Liver (tissue), 9 donors: Measurements from ENCODE around the gene NRG3. TPM values are rescaled to one million over a fixed set of nuclear protein-coding genes. Genes with fewer than 3 reads are reported as not detected.

Experiments
- DNase-seq: peaks from one replicate; pipeline ENCODE4 v3.0.0-alpha.2; 2017; ENCODE audit warnings: low spot score
- H3K27ac ChIP-seq, 2 donors: one replicate each; pipeline ENCODE4 v1.7.0; 2013; ENCODE audit warnings: inconsistent platforms in 2 of 2, low read length in 2 of 2, control low read depth in 1 of 2, low read depth in 1 of 2, mild to moderate bottlenecking in 1 of 2
- H3K27me3 ChIP-seq, 4 donors: one replicate each; pipeline versions ENCODE4 v1.6.1 to v1.7.0; 2013; ENCODE audit warnings: low read length in 3 of 4, inconsistent platforms in 1 of 4, mild to moderate bottlenecking in 1 of 4, moderate library complexity in 1 of 4; ENCODE audit not compliant: control insufficient read depth in 4 of 4, insufficient read depth in 4 of 4
- H3K36me3 ChIP-seq, 4 donors: one replicate each; pipeline versions ENCODE4 v1.6.1 to v1.7.0; 2013; ENCODE audit warnings: low read length in 3 of 4, mild to moderate bottlenecking in 3 of 4, low read depth in 1 of 4, moderate library complexity in 1 of 4; ENCODE audit not compliant: control insufficient read depth in 4 of 4, insufficient read depth in 3 of 4
- H3K4me1 ChIP-seq, 4 donors: one replicate each; pipeline versions ENCODE4 v1.6.1 to v1.7.0; 2013; ENCODE audit warnings: low read length in 3 of 4, mild to moderate bottlenecking in 3 of 4, moderate library complexity in 1 of 4; ENCODE audit not compliant: control insufficient read depth in 4 of 4, insufficient read depth in 4 of 4
- H3K4me3 ChIP-seq, 3 donors: one replicate each; pipeline versions ENCODE4 v1.6.1 to v1.7.0; 2013; ENCODE audit warnings: low read length in 3 of 3, control low read depth in 1 of 3, low read depth in 1 of 3, mild to moderate bottlenecking in 1 of 3
- H3K9ac ChIP-seq, 2 donors: one replicate each; pipeline ENCODE4 v1.7.0; 2013; ENCODE audit warnings: low read length in 2 of 2, mild to moderate bottlenecking in 2 of 2, moderate library complexity in 2 of 2, control low read depth in 1 of 2, low read depth in 1 of 2
- H3K9me3 ChIP-seq, 4 donors: one replicate each; pipeline versions ENCODE4 v1.6.1 to v1.7.0; 2013; ENCODE audit warnings: low read length in 3 of 4; ENCODE audit not compliant: control insufficient read depth in 4 of 4
- ATF3 ChIP-seq: IDR thresholded peaks from 2 replicates; pipeline ENCODE4 v1.6.1; 2016; ENCODE audit warnings: antibody characterized with exemption
- CTCF ChIP-seq: fragments of 150-350 bp; IDR thresholded peaks from 2 replicates; pipeline ENCODE4 v1.5.1; 2017; ENCODE audit warnings: improper control_type of control experiment, low read depth, low read length; ENCODE audit not compliant: missing input control
- EGR1 ChIP-seq, 2 donors: IDR thresholded peaks; 2 replicates each; pipeline ENCODE4 v1.6.1; 2016 to 2018; ENCODE audit warnings: antibody characterized with exemption in 2 of 2, low read depth in 2 of 2
- FOXA1 ChIP-seq: IDR thresholded peaks from 2 replicates; pipeline ENCODE4 v1.6.1; 2016; ENCODE audit warnings: antibody characterized with exemption
- FOXA2 ChIP-seq: IDR thresholded peaks from 2 replicates; pipeline ENCODE4 v1.6.1; 2016; ENCODE audit warnings: antibody characterized with exemption
- GABPA ChIP-seq, 2 donors: IDR thresholded peaks in 1 of 2; conservative IDR thresholded peaks in 1 of 2; 2 replicates each; pipeline ENCODE4 v1.6.1; 2016; ENCODE audit warnings: antibody characterized with exemption in 2 of 2, mild to moderate bottlenecking in 1 of 2, moderate library complexity in 1 of 2
- HNF4A ChIP-seq, 2 donors: conservative IDR thresholded peaks; 2 replicates each; pipeline ENCODE4 v1.6.1; 2016; ENCODE audit warnings: antibody characterized with exemption in 2 of 2, mild to moderate bottlenecking in 2 of 2
- HNF4G ChIP-seq: IDR thresholded peaks from 2 replicates; pipeline ENCODE4 v1.6.1; 2016; ENCODE audit warnings: antibody characterized with exemption
- JUND ChIP-seq, 2 donors: IDR thresholded peaks; 2 replicates each; pipeline ENCODE4 v1.6.1; 2016; ENCODE audit warnings: antibody characterized with exemption in 2 of 2
- MAX ChIP-seq: IDR thresholded peaks from 2 replicates; pipeline ENCODE4 v1.6.1; 2016; ENCODE audit warnings: antibody characterized with exemption
- NR2F2 ChIP-seq: IDR thresholded peaks from 2 replicates; pipeline ENCODE4 v1.6.1; 2016; ENCODE audit warnings: antibody characterized with exemption
- RAD21 ChIP-seq, 2 donors: IDR thresholded peaks; 2 replicates each; pipeline ENCODE4 v1.6.1; 2016; ENCODE audit warnings: antibody characterized with exemption in 2 of 2, mild to moderate bottlenecking in 2 of 2
- REST ChIP-seq: IDR thresholded peaks from 2 replicates; pipeline ENCODE4 v1.6.1; 2016; ENCODE audit warnings: antibody characterized with exemption, mild to moderate bottlenecking
- RXRA ChIP-seq, 2 donors: IDR thresholded peaks; 2 replicates each; pipeline ENCODE4 v1.6.1; 2017 to 2018; ENCODE audit warnings: antibody characterized with exemption in 2 of 2, mild to moderate bottlenecking in 1 of 2
- SP1 ChIP-seq: IDR thresholded peaks from 2 replicates; pipeline ENCODE4 v1.6.1; 2018; ENCODE audit warnings: antibody characterized with exemption, mild to moderate bottlenecking
- TAF1 ChIP-seq: conservative IDR thresholded peaks from 2 replicates; pipeline ENCODE4 v1.6.1; 2016; ENCODE audit warnings: antibody characterized with exemption, mild to moderate bottlenecking
- YY1 ChIP-seq: IDR thresholded peaks from 2 replicates; pipeline ENCODE4 v1.6.1; 2016; ENCODE audit warnings: antibody characterized with exemption, mild to moderate bottlenecking
- ZBTB33 ChIP-seq: IDR thresholded peaks from 2 replicates; pipeline ENCODE4 v1.6.1; 2016; ENCODE audit warnings: antibody characterized with exemption
- WGBS: extraction: QIAGEN DNeasy Blood & Tissue Kit; methylation state at CpG from one replicate; pipeline ENCODE4 v1.1.7; 2013; 5-methylcytosine and 5-hydroxymethylcytosine counted together
- polyA plus RNA-seq, 2 donors: library from polyadenylated mRNA; stranded (reverse) in 1 of 2; unstranded in 1 of 2; fragments of 200-250 nt in 1 of 2; fragments of >200 nt in 1 of 2; fragmentation: Nextera tagmentation in 1 of 2; extraction: Ambion mirVana in 1 of 2; gene quantifications; one replicate each; pipeline versions ENCODE4 v1.2.1 to v1.2.3, GENCODE V29; 2013 to 2015
- total RNA-seq, 2 donors: library from RNA; depleted of rRNA; stranded (reverse); fragments of >200 nt; gene quantifications; one replicate each; pipeline ENCODE4 v1.2.3, GENCODE V29; 2014
- donor health status: healthy.
- donor health status: healthy.
- donor health status: healthy.
- donor health status: healthy.
- donor health status: healthy.

Gene NRG3
- total and polyA plus RNA-seq, 4 donors: 0.24 to 3.7 (median 0.38) TPM

- H3K27me3 ChIP-seq: no peaks in the 10 kb centered on the region
- no peaks in the 10 kb centered on the region for H3K4me1 ChIP-seq
- no peak overlapping the region for H3K27ac ChIP-seq
- H3K9ac ChIP-seq: no peak overlapping the region
- 91% methylated on average over 2 of the region's 2 CpGs for WGBS
- no peaks in the 10 kb centered on the region for H3K9me3 ChIP-seq
- no peak overlapping the region for H3K4me3 ChIP-seq
- TF ChIP-seq MAX (no peak), FOXA2 (no peak)
- no peak for DNase-seq
- no peaks in the 10 kb centered on the region for H3K36me3 ChIP-seq
Measured at GRCh38 chr10:82284180-82284579, 409.2 kb downstream of the NRG3 start.

GRCh38 chr10:82288461-82288881 is 413.5 kb downstream of the NRG3 start:
- Histone ChIP-seq H3K9me3 (no peaks in the 10 kb centered on the region), H3K36me3 (no peaks in the 10 kb centered on the region), H3K4me1 (no peaks in the 10 kb centered on the region), H3K4me3 (no peak overlapping the region), H3K27me3 (no peaks in the 10 kb centered on the region), H3K27ac (no peak overlapping the region), H3K9ac (no peak overlapping the region)
- TF ChIP-seq NR2F2 (no peak), RAD21 (IDR thresholded peaks at IDR 0.05) (no peak), JUND (IDR thresholded peaks at IDR 0.05) (no peak), RXRA (IDR thresholded peaks at IDR 0.05) (no peak), ZBTB33 (no peak), GABPA (IDR thresholded peaks at IDR 0.05 in 1 of 2, conservative IDR thresholded peaks at IDR 0.05 in 1 of 2) (no peak), TAF1 (no peak), SP1 (no peak), HNF4A (conservative IDR thresholded peaks at IDR 0.05) (no peak), EGR1 (IDR thresholded peaks at IDR 0.05; ENCODE audit: low read depth in 2 of 2) (no peak), ATF3 (no peak), CTCF (no peak), MAX (no peak), FOXA1 (no peak)
- no peak for DNase-seq
- 86% methylated on average over 6 of the region's 6 CpGs for whole genome bisulfite sequencing

GRCh38 chr10:82289945-82290344 is 415.0 kb downstream of the NRG3 start:
- H3K4me3 ChIP-seq: no peak overlapping the region
- no peak overlapping the region for H3K9ac ChIP-seq
- WGBS: 81% methylated on average over 3 of the region's 3 CpGs
- H3K9me3 ChIP-seq: no peaks in the 10 kb centered on the region
- no peak overlapping the region for H3K27ac ChIP-seq
- H3K36me3 ChIP-seq: no peaks in the 10 kb centered on the region
- H3K27me3 ChIP-seq: no peaks in the 10 kb centered on the region
- no peak for DNase-seq
- no peaks in the 10 kb centered on the region for H3K4me1 ChIP-seq
- TF ChIP-seq FOXA2 (no peak), TAF1 (no peak), HNF4A (conservative IDR thresholded peaks at IDR 0.05) (no peak), RXRA (IDR thresholded peaks at IDR 0.05) (no peak), SP1 (no peak), GABPA (IDR thresholded peaks at IDR 0.05 in 1 of 2, conservative IDR thresholded peaks at IDR 0.05 in 1 of 2) (no peak), ATF3 (no peak), CTCF (no peak), YY1 (no peak), REST (no peak), HNF4G (no peak)
